ENCODE data around the gene PTRHD1. TPM values are rescaled to one million over a fixed set of nuclear protein-coding genes. Genes with fewer than 3 reads are reported as not detected.
"Not testable (repeated sequence)": the region's sequence is repeated elsewhere in the genome, so short reads cannot be mapped to it uniquely, and the experiment has no call there.

PTRHD1 gene
- total RNA-seq, 3 donors from 2014 or later (not counting 1 experiment from before 2014, with no cell fraction given): 12.7 to 22.9 (median 15.9) TPM

DNA sequence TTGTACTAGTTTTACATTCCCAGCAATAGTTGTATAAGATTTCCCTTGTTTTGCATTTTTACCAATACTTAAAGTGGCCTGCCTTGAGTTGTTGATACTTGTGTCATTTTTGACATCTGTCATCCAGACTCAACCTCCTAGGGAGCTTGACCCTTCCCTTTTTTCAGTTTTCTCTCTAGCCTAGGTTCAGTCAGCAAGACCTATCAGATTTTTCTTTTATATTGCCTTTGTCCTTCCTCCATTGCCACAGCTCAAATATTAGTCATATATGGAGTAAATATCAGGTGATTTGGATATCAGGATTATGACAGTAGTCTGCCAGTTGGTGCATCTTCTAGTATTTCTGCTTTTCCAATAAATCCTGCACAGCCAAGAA is 13.5 kb upstream of the PTRHD1 start:
- Histone ChIP-seq H3K4me3 (ENCODE audit: low read length) (no peak overlapping the region), H3K27me3 (ENCODE audit: control insufficient read depth, insufficient read depth, low read length) (no peaks in the 10 kb centered on the region), H3K27ac (ENCODE audit: low read length) (no peak overlapping the region), H3K4me1 (ENCODE audit: control insufficient read depth, insufficient read depth, low read length) (no peaks in the 10 kb centered on the region), H3K9me3 (ENCODE audit: control insufficient read depth, insufficient read depth, low read length) (no peaks in the 10 kb centered on the region), H3K36me3 (ENCODE audit: control insufficient read depth, insufficient read depth, low read length) (no peaks in the 10 kb centered on the region)
- Mint-ChIP-seq H3K27ac (peak overlapping the region in 1 of 2 donors; percentile 36), H3K36me3 (no peaks in the 10 kb centered on the region), H3K4me1 (peaks cover 6 to 12% of the 10 kb centered on the region in 2 donors), H3K4me3 (no peak overlapping the region), H3K9me3 (no peaks in the 10 kb centered on the region), H3K27me3 (ENCODE audit: low read depth in 2 of 2) (no peaks in the 10 kb centered on the region)
- intact Hi-C loops (cut with micrococcal nuclease): no loop called here
- no peak for DNase-seq
- ATAC-seq: no peak
- TF ChIP-seq, protein P1, sequence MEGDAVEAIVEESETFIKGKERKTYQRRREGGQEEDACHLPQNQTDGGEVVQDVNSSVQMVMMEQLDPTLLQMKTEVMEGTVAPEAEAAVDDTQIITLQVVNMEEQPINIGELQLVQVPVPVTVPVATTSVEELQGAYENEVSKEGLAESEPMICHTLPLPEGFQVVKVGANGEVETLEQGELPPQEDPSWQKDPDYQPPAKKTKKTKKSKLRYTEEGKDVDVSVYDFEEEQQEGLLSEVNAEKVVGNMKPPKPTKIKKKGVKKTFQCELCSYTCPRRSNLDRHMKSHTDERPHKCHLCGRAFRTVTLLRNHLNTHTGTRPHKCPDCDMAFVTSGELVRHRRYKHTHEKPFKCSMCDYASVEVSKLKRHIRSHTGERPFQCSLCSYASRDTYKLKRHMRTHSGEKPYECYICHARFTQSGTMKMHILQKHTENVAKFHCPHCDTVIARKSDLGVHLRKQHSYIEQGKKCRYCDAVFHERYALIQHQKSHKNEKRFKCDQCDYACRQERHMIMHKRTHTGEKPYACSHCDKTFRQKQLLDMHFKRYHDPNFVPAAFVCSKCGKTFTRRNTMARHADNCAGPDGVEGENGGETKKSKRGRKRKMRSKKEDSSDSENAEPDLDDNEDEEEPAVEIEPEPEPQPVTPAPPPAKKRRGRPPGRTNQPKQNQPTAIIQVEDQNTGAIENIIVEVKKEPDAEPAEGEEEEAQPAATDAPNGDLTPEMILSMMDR (IDR thresholded peaks at IDR 0.05): no peak

DNA sequence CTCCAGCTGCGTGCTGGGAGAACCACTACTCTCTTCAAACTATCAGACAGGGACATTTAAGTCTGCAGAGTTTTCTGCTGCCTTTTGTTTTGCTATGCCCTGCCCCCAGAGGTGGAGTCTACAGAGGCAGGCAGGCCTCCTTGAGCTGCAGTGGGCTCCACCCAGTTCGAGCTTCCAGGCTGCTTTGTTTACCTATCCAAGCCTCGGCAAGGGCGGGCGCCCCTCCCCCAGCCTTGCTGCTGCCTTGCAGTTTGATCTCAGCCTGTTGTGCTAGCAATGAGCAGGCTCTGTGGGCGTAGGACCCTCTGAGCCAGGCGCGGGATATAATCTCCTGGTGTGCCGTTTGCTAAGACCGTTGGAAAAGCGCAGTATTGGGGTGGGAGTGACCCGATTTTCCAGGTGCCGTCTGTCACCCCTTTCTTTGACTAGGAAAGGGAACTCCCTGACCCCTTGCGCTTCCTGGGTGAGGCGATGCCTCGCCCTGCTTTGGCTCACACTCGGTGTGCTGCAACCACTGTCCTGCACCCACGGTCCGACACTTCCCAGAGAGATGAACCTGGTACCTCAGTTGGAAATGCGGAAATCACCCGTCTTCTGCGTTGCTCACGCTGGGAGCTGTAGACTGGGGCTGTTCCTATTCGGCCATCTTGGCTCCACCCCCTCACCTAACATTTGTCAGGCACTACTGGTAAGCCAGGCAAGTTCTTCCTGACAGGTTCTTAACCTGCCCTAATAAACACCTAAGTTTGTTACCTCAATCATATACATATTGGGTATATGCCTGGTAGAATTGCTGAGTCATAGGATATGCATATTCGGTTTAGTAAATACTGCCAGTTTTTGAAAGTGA is 12.8 kb upstream of the PTRHD1 start:
- H3K4me1 ChIP-seq (ENCODE audit: control insufficient read depth, insufficient read depth, low read length); H3K36me3 ChIP-seq (ENCODE audit: control insufficient read depth, insufficient read depth, low read length); ATAC-seq; DNase-seq; intact Hi-C loops (cut with micrococcal nuclease); H3K36me3 Mint-ChIP-seq; H3K9me3 ChIP-seq (ENCODE audit: control insufficient read depth, insufficient read depth, low read length); H3K27me3 ChIP-seq (ENCODE audit: control insufficient read depth, insufficient read depth, low read length); H3K4me3 ChIP-seq (ENCODE audit: low read length); H3K27ac ChIP-seq (ENCODE audit: low read length); H3K27me3 Mint-ChIP-seq (ENCODE audit: low read depth in 2 of 2); H3K4me3 Mint-ChIP-seq; H3K9me3 Mint-ChIP-seq: not testable (repeated sequence)
- peak overlapping the region in 1 of 2 donors; percentile 36 for H3K27ac Mint-ChIP-seq
- peaks cover 6 to 12% of the 10 kb centered on the region in 2 donors for H3K4me1 Mint-ChIP-seq
- WGBS (ENCODE audit: insufficient coverage): 95% methylated on average over 24 of the region's 25 CpGs

DNA sequence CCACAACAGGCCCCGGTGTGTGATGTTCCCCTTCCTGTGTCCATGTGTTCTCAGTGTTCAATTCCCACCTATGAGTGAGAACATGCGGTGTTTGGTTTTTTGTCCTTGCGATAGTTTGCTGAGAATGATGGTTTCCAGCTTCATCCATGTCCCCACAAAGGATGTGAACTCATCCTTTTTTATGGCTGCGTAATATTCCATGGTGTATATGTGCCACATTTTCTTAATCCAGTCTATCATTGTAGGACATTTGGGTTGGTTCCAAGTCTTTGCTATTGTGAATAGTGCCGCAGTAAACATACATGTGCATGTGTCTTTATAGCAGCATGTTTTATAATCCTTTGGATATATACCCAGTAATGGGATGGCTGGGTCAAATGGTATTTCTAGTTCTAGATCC is 7.3 kb upstream of the PTRHD1 start:
- H3K9me3 Mint-ChIP-seq; ATAC-seq; H3K27me3 Mint-ChIP-seq (ENCODE audit: low read depth in 2 of 2); DNase-seq; H3K9me3 ChIP-seq (ENCODE audit: control insufficient read depth, insufficient read depth, low read length); H3K4me3 ChIP-seq (ENCODE audit: low read length); H3K27me3 ChIP-seq (ENCODE audit: control insufficient read depth, insufficient read depth, low read length); H3K27ac ChIP-seq (ENCODE audit: low read length); H3K36me3 ChIP-seq (ENCODE audit: control insufficient read depth, insufficient read depth, low read length); H3K4me1 ChIP-seq (ENCODE audit: control insufficient read depth, insufficient read depth, low read length); H3K4me3 Mint-ChIP-seq; H3K36me3 Mint-ChIP-seq; intact Hi-C loops (cut with micrococcal nuclease); H3K27ac Mint-ChIP-seq: not testable (repeated sequence)
- 100% methylated on average over 2 of the region's 5 CpGs for WGBS (ENCODE audit: insufficient coverage)
- H3K4me1 Mint-ChIP-seq: peaks cover 18 to 21% of the 10 kb centered on the region in 2 donors

DNA sequence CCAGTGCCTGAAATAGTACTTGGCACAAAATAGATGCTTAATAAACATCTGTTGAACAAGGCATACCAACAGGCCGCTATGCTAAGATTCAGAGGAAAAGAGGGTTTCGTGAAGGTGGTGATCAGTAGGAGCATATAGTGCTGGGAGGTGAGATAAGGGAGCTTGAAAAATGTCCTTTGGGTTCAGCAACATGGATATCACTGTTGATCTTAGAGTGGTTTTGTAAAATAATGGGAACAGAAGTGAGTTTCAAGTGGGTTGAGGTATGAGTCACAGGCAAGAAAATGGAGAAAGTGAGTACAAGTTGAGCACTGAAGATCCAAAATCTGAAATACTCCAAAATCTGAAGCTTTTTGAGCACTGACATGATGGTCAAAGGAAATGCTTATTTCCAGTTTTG is 4.5 kb upstream of the PTRHD1 start:
- Mint-ChIP-seq H3K27me3 (ENCODE audit: low read depth in 2 of 2) (no peaks in the 10 kb centered on the region), H3K9me3 (no peaks in the 10 kb centered on the region), H3K4me1 (peaks cover 25 to 32% of the 10 kb centered on the region in 2 donors), H3K27ac (no peak overlapping the region), H3K36me3 (no peaks in the 10 kb centered on the region), H3K4me3 (no peak overlapping the region)
- Histone ChIP-seq H3K27me3 (ENCODE audit: control insufficient read depth, insufficient read depth, low read length) (no peaks in the 10 kb centered on the region), H3K27ac (ENCODE audit: low read length) (no peak overlapping the region), H3K9me3 (ENCODE audit: control insufficient read depth, insufficient read depth, low read length) (no peaks in the 10 kb centered on the region), H3K4me1 (ENCODE audit: control insufficient read depth, insufficient read depth, low read length) (peaks cover 7% of the 10 kb centered on the region), H3K4me3 (ENCODE audit: low read length) (no peak overlapping the region), H3K36me3 (ENCODE audit: control insufficient read depth, insufficient read depth, low read length) (no peaks in the 10 kb centered on the region)
- intact Hi-C loops (cut with micrococcal nuclease): loop anchor here (10.0 kb wide), 1 partner anchor 177 kb away; the partner anchor contains the start of gene DNAJC27
- TF ChIP-seq, protein P1 (IDR thresholded peaks at IDR 0.05): no peak
- ATAC-seq (no peak), DNase-seq (no peak)
- WGBS (ENCODE audit: insufficient coverage): 93% methylated on average over 2 of the region's 2 CpGs
